Ishikawa (cell line): ENCODE data around the gene DYNC1I1.

Experiments used
- CEBPB ChIP-seq: IDR thresholded peaks from 2 replicates; pipeline ENCODE4 v1.6.1; 2012
- CREB1 ChIP-seq: IDR thresholded peaks from 2 replicates; pipeline ENCODE4 v1.6.1; 2012; ENCODE audit warnings: low read depth
- EGR1 ChIP-seq: IDR thresholded peaks from 2 replicates; pipeline ENCODE4 v1.6.1; 2012
- EP300 ChIP-seq: IDR thresholded peaks from 2 replicates; pipeline ENCODE4 v1.6.1; 2012; ENCODE audit warnings: borderline replicate concordance
- FOXM1 ChIP-seq: IDR thresholded peaks from 2 replicates; pipeline ENCODE4 v1.6.1; 2012; ENCODE audit warnings: low read depth, borderline replicate concordance
- MAX ChIP-seq: IDR thresholded peaks from 2 replicates; pipeline ENCODE4 v1.6.1; 2012
- NFIC ChIP-seq: IDR thresholded peaks from 2 replicates; pipeline ENCODE4 v1.6.1; 2012
- RAD21 ChIP-seq: IDR thresholded peaks from 2 replicates; pipeline ENCODE4 v1.6.1; 2012; ENCODE audit warnings: low read depth
- REST ChIP-seq: IDR thresholded peaks from 2 replicates; pipeline ENCODE4 v1.6.1; 2012; ENCODE audit warnings: low read depth, mild to moderate bottlenecking
- TAF1 ChIP-seq: IDR thresholded peaks from 2 replicates; pipeline ENCODE4 v1.6.1; 2012; ENCODE audit warnings: low read depth, mild to moderate bottlenecking
- TCF12 ChIP-seq: IDR thresholded peaks from 2 replicates; pipeline ENCODE4 v1.6.1; 2012; ENCODE audit warnings: low read depth
- TEAD4 ChIP-seq: IDR thresholded peaks from 2 replicates; pipeline ENCODE4 v1.6.1; 2012
- YY1 ChIP-seq: IDR thresholded peaks from 2 replicates; pipeline ENCODE4 v1.6.1; 2012; ENCODE audit warnings: low read depth
- ZBTB7A ChIP-seq: IDR thresholded peaks from 2 replicates; pipeline ENCODE4 v1.6.1; 2012; ENCODE audit warnings: low read depth
- TF ChIP-seq, protein P1 (sequence below): IDR thresholded peaks from 2 replicates; pipeline ENCODE4 v1.6.1; 2012

DYNC1I1 gene

DNA sequence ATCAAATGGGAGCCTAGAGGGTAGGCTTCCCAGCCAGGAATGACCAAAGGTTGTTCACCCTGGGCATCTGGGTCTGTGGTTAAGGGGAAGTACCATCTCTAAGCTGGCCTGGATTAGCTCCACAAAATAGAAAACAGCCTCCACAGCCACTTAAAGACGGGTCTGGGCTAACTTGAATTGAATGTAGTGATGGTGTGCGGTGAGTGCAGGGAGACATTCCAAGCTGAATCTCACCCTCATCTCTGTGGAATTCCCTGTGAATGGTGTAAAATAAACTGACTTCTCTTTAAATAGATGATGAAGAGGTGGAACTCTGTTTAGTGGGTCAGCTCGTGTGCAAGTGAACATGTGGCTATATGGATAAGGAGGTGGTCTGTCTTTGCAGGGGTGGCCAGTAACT lies 251.0 kb downstream of the DYNC1I1 start:
- no peak for TF ChIP-seq MAX
- no peak for TF ChIP-seq EP300
- TF ChIP-seq RAD21, result no peak
- no peak for TF ChIP-seq TAF1
- TF ChIP-seq EGR1, result no peak
- TF ChIP-seq CEBPB, result no peak
- TF ChIP-seq TEAD4, result no peak
- TF ChIP-seq FOXM1, result no peak
- TF ChIP-seq ZBTB7A, result no peak
- no peak for TF ChIP-seq YY1
- no peak for TF ChIP-seq NFIC
- TF ChIP-seq REST, result no peak

GRCh38 chr7:96026010-96026409 lies 253.7 kb downstream of the DYNC1I1 start:
- no peak for TF ChIP-seq FOXM1
- no peak for TF ChIP-seq MAX
- TF ChIP-seq, protein P1, sequence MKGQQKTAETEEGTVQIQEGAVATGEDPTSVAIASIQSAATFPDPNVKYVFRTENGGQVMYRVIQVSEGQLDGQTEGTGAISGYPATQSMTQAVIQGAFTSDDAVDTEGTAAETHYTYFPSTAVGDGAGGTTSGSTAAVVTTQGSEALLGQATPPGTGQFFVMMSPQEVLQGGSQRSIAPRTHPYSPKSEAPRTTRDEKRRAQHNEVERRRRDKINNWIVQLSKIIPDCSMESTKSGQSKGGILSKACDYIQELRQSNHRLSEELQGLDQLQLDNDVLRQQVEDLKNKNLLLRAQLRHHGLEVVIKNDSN, result no peak
- no peak for TF ChIP-seq EGR1
- TF ChIP-seq ZBTB7A, result no peak
- no peak for TF ChIP-seq YY1
- TF ChIP-seq CEBPB, result no peak
- no peak for TF ChIP-seq EP300
- no peak for TF ChIP-seq TEAD4
- no peak for TF ChIP-seq TCF12
- TF ChIP-seq TAF1, result no peak
- no peak for TF ChIP-seq CREB1
- TF ChIP-seq RAD21, result no peak
- no peak for TF ChIP-seq NFIC
- TF ChIP-seq REST, result no peak

- TF ChIP-seq YY1, result no peak
- TF ChIP-seq TAF1, result no peak
- no peak for TF ChIP-seq RAD21
- no peak for TF ChIP-seq CEBPB
- TF ChIP-seq EP300, result no peak
- TF ChIP-seq TEAD4, result no peak
- TF ChIP-seq, protein P1, result no peak
- TF ChIP-seq EGR1, result no peak
- TF ChIP-seq MAX, result no peak
- TF ChIP-seq NFIC, result no peak
- TF ChIP-seq CREB1, result no peak
- no peak for TF ChIP-seq REST
These were observed 254.3 kb downstream of the DYNC1I1 start for GRCh38 chr7:96026611-96027010.

DNA sequence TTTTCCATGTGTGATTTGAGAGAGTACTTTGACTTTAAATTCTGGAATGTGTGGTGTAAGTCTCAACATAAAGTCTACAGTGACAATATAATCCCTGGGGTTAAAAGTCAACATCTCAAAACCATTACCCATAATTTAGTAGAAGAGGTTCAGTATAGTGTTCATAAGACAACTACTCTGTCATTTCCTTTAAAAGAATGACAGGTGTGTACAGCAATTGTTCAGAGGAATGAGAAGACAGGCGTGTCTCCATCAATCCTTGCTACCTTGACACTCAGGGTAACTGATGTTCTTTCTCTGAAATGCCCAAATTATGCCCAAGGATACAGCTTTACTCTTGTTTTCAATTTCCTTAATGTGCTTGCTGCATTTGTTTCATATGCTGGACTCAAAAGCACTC lies 256.4 kb downstream of the DYNC1I1 start:
- TF ChIP-seq, protein P1, result no peak
- TF ChIP-seq ZBTB7A, result no peak
- no peak for TF ChIP-seq TEAD4
- no peak for TF ChIP-seq EP300
- no peak for TF ChIP-seq YY1
- no peak for TF ChIP-seq CREB1
- TF ChIP-seq RAD21, result no peak
- no peak for TF ChIP-seq TAF1
- TF ChIP-seq TCF12, result no peak
- no peak for TF ChIP-seq FOXM1
